Measurements from ENCODE around the gene NOX3. TPM values are rescaled to one million over a fixed set of nuclear protein-coding genes. Genes with fewer than 3 reads are reported as not detected.

NOX3 gene
- total and polyA plus RNA-seq, 10 donors = 0.03 TPM; not detected in 8

GRCh38 chr6:155443168-155443567 lies 12.5 kb downstream of the NOX3 start:
- no peaks in the 10 kb centered on the region for H3K36me3 ChIP-seq
- no peak for DNase-seq
- H3K4me1 ChIP-seq = peaks cover 0 to 5% (median 0%) of the 10 kb centered on the region in 6 donors
- H3K9me3 ChIP-seq = no peaks in the 10 kb centered on the region
- H3K27ac ChIP-seq = no peak overlapping the region
- no peaks in the 10 kb centered on the region for H3K27me3 ChIP-seq (replicated peaks in 1 of 7)
- intact Hi-C loops (cut with DNase I; ENCODE audit: low total_unique reads) = no loop called here
- WGBS, 5 donors = 91 to 95% (median 95%) methylated on average over 9 of the region's 9 CpGs
- TF ChIP-seq, protein P1, sequence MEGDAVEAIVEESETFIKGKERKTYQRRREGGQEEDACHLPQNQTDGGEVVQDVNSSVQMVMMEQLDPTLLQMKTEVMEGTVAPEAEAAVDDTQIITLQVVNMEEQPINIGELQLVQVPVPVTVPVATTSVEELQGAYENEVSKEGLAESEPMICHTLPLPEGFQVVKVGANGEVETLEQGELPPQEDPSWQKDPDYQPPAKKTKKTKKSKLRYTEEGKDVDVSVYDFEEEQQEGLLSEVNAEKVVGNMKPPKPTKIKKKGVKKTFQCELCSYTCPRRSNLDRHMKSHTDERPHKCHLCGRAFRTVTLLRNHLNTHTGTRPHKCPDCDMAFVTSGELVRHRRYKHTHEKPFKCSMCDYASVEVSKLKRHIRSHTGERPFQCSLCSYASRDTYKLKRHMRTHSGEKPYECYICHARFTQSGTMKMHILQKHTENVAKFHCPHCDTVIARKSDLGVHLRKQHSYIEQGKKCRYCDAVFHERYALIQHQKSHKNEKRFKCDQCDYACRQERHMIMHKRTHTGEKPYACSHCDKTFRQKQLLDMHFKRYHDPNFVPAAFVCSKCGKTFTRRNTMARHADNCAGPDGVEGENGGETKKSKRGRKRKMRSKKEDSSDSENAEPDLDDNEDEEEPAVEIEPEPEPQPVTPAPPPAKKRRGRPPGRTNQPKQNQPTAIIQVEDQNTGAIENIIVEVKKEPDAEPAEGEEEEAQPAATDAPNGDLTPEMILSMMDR (IDR thresholded peaks at IDR 0.05 in 8 of 11, conservative IDR thresholded peaks at IDR 0.05 in 3 of 11) = no peak
- no peak for TF ChIP-seq POLR2A (IDR thresholded peaks at IDR 0.05)
- TF ChIP-seq POLR2AphosphoS5 (IDR thresholded peaks at IDR 0.05) = no peak
- H3K4me3 ChIP-seq = no peak overlapping the region

DNA sequence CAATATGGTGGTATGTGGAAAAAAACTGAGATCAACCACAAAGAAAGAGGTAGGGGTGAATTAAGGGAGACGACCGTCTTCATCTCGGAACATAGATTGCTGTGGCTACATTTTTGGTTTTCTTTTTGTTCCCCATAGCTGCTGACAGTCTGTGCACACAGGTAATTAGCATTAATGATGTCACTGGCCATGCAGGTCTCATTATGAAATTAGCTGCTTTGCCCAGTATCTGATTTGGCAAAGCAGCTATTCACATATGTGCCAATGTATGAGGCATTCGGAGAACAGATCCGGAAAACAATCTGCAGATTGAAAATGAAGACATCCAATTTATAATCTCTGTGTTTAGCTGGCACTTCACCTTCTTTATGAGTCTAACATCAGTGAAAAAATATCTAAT lies 13.1 kb downstream of the NOX3 start:
- Histone ChIP-seq H3K27ac (no peak overlapping the region), H3K4me3 (no peak overlapping the region), H3K27me3 (replicated peaks in 1 of 7) (no peaks in the 10 kb centered on the region), H3K36me3 (no peaks in the 10 kb centered on the region), H3K4me1 (peaks cover 0 to 10% (median 3%) of the 10 kb centered on the region in 6 donors), H3K9me3 (no peaks in the 10 kb centered on the region)
- TF ChIP-seq POLR2AphosphoS5 (IDR thresholded peaks at IDR 0.05) (no peak), POLR2A (IDR thresholded peaks at IDR 0.05) (no peak)
- TF ChIP-seq, protein P1 (IDR thresholded peaks at IDR 0.05 in 8 of 11, conservative IDR thresholded peaks at IDR 0.05 in 3 of 11) = no peak
- no peak for DNase-seq
- 87 to 97% (median 92%) methylated on average over 5 of the region's 5 CpGs for WGBS, 5 donors
- intact Hi-C loops (cut with DNase I; ENCODE audit: low total_unique reads) = no loop called here

DNA sequence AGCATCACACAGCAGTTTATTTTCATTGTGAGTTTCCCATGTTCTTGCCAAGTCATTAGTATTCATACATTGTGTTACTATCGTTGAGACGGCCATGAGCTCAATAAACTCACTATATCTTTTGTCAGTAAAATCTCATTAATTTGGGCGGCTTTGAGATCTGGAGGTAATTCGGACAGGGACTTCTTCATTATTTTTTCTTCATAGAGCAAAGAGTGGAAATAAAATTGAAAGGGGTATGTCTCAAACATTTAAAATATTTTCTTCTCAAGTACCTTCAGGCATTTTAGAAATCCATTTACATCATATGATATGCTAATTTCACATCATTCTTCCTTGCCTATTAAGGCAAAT lies 14.6 kb downstream of the NOX3 start:
- Histone ChIP-seq H3K27ac (no peak overlapping the region), H3K9me3 (no peaks in the 10 kb centered on the region), H3K4me3 (no peak overlapping the region), H3K27me3 (replicated peaks in 1 of 7) (no peaks in the 10 kb centered on the region), H3K36me3 (no peaks in the 10 kb centered on the region), H3K4me1 (peaks cover 4 to 18% (median 10%) of the 10 kb centered on the region in 6 donors)
- intact Hi-C loops (cut with DNase I; ENCODE audit: low total_unique reads) = no loop called here
- no peak for DNase-seq
- 81 to 88% (median 85%) methylated on average over 4 of the region's 4 CpGs for WGBS, 5 donors
- no peak for TF ChIP-seq POLR2AphosphoS5 (IDR thresholded peaks at IDR 0.05)
- TF ChIP-seq, protein P1 (IDR thresholded peaks at IDR 0.05 in 8 of 11, conservative IDR thresholded peaks at IDR 0.05 in 3 of 11) = no peak
- TF ChIP-seq POLR2A (IDR thresholded peaks at IDR 0.05) = no peak

DNA sequence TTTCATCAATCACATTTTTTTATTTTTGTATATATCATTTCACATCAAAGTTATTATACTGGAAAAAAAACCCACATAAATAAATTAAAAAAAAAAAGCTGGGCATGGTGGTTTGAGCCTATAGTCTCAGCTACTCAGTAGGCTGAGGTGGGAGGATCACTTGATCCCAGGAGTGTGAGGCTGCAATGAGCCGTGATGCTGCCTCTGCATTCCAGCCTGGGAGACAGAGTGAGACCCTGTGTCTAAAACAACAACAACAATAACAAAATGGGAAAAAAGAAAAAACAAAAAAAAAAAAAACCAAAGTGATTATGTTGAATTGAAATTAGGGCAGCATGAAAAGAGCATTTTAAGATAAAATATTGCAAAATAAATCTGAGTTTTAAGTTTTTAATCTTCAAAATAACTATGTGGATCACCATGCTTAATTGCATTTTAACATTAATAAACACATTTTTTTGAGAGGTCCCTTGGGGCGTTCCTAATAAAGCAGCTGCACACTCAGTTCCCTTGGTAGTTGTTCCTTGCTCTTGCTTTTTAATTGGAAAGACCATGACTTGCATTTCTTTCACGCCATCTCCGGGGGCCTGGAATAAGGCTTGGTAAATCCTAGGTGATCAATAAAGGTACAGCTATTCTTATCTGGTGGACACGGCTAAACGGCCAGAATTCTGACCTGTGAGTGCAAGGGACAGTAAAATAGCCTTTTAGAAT lies 15.1 kb downstream of the NOX3 start:
- H3K27me3 ChIP-seq (replicated peaks in 1 of 7) = no peaks in the 10 kb centered on the region
- no peak overlapping the region for H3K27ac ChIP-seq
- no peaks in the 10 kb centered on the region for H3K36me3 ChIP-seq
- WGBS, 5 donors = 78 to 91% (median 89%) methylated on average over 6 of the region's 6 CpGs
- H3K4me3 ChIP-seq = no peak overlapping the region
- intact Hi-C loops (cut with DNase I; ENCODE audit: low total_unique reads) = no loop called here
- DNase-seq = no peak
- peaks cover 4 to 18% (median 10%) of the 10 kb centered on the region in 6 donors for H3K4me1 ChIP-seq
- H3K9me3 ChIP-seq = no peaks in the 10 kb centered on the region
- no peak for TF ChIP-seq POLR2A (IDR thresholded peaks at IDR 0.05)
- no peak for TF ChIP-seq POLR2AphosphoS5 (IDR thresholded peaks at IDR 0.05)
- TF ChIP-seq, protein P1 (IDR thresholded peaks at IDR 0.05 in 8 of 11, conservative IDR thresholded peaks at IDR 0.05 in 3 of 11) = no peak
